HG02588 (cell line): ENCODE measurements around the gene ATP8A2.
"Not testable (repeated sequence)": the region's sequence is repeated elsewhere in the genome, so short reads cannot be mapped to it uniquely, and the experiment has no call there.

Source experiments
- ATAC-seq: cut with Tn5 transposase; IDR thresholded peaks from one replicate; pipeline ENCODE4 v1.9.1; 2021; ENCODE audit warnings: mild to moderate bottlenecking, moderate library complexity; ENCODE audit not compliant: unreplicated experiment

Gene ATP8A2

GRCh38 chr13:25371875-25372283, at the start of gene ATP8A2:
Gene ATP8A2, plus strand, starts transcription at chr13:25371974. Its CDS starts 239 bp downstream, at chr13:25372213.
- no peak for ATAC-seq

GRCh38 chr13:25324100-25324499, 47.7 kb upstream of the ATP8A2 start:
- no peak for ATAC-seq

- ATAC-seq, result no peak
These were observed 42.1 kb upstream of the ATP8A2 start for GRCh38 chr13:25329706-25330105.

- no peak for ATAC-seq
These were observed 41.2 kb upstream of the ATP8A2 start for GRCh38 chr13:25330541-25330940.

GRCh38 chr13:25335856-25336255, 35.9 kb upstream of the ATP8A2 start:
- no peak for ATAC-seq

GRCh38 chr13:25345576-25345975, 26.2 kb upstream of the ATP8A2 start:
- ATAC-seq, result no peak

- ATAC-seq, result no peak
These were observed 24.6 kb upstream of the ATP8A2 start for GRCh38 chr13:25347151-25347550.

GRCh38 chr13:25351404-25351803, 20.4 kb upstream of the ATP8A2 start:
- no peak for ATAC-seq

GRCh38 chr13:25352230-25352629, 19.5 kb upstream of the ATP8A2 start:
- ATAC-seq, result no peak

GRCh38 chr13:25352806-25353205, 19.0 kb upstream of the ATP8A2 start:
- no peak for ATAC-seq

GRCh38 chr13:25353344-25353743, 18.4 kb upstream of the ATP8A2 start:
- no peak for ATAC-seq

- ATAC-seq, result no peak
These were observed 17.4 kb upstream of the ATP8A2 start for GRCh38 chr13:25354377-25354776.

GRCh38 chr13:25360443-25360842, 11.3 kb upstream of the ATP8A2 start:
- ATAC-seq, result not testable (repeated sequence)

GRCh38 chr13:25365720-25366235, 6.0 kb upstream of the ATP8A2 start:
- ATAC-seq, result no peak

GRCh38 chr13:25371158-25371874, 458 bp upstream of the ATP8A2 start:
- no peak for ATAC-seq

GRCh38 chr13:25372284-25373081, 709 bp downstream of the ATP8A2 start:
- ATAC-seq, result no peak

- ATAC-seq, result peak; percentile 47
These were observed 4.1 kb downstream of the ATP8A2 start for GRCh38 chr13:25375727-25376358.

- ATAC-seq, result no peak
These were observed 5.6 kb downstream of the ATP8A2 start for GRCh38 chr13:25377244-25377962.

GRCh38 chr13:25378528-25378927, 6.8 kb downstream of the ATP8A2 start:
- ATAC-seq, result no peak

- no peak for ATAC-seq
These were observed 7.2 kb downstream of the ATP8A2 start for GRCh38 chr13:25379011-25379410.

- no peak for ATAC-seq
These were observed 8.3 kb downstream of the ATP8A2 start for GRCh38 chr13:25380082-25380481.
